Small intestine (tissue), 7 donors: ENCODE results near the gene CC2D2A. TPM values are rescaled to one million over a fixed set of nuclear protein-coding genes. Genes with fewer than 3 reads are reported as not detected.

Source experiments
- DNase-seq, 2 donors: peaks; one replicate each; pipeline versions ENCODE4 v3.0.0 to v3.0.0-alpha.2; 2013
- FAIRE-seq: peaks from 2 replicates; lab custom pipeline; 2012; peaks lifted over from hg19 to GRCh38; lab: Jason Lieb, UNC
- H3K27ac ChIP-seq, 3 donors: one replicate each; pipeline ENCODE4 v1.5.1; 2013; ENCODE audit warnings: low read length in 2 of 3, mild to moderate bottlenecking in 2 of 3, control low read depth in 1 of 3, inconsistent platforms in 1 of 3, low read depth in 1 of 3, moderate library complexity in 1 of 3
- H3K27me3 ChIP-seq, 3 donors: one replicate each; pipeline ENCODE4 v1.6.1; 2013; ENCODE audit warnings: low read length in 3 of 3, inconsistent platforms in 1 of 3; ENCODE audit not compliant: control insufficient read depth in 3 of 3, insufficient read depth in 3 of 3
- H3K36me3 ChIP-seq, 3 donors: one replicate each; pipeline ENCODE4 v1.6.1; 2013; ENCODE audit warnings: low read length in 3 of 3, inconsistent platforms in 1 of 3, low read depth in 1 of 3, mild to moderate bottlenecking in 1 of 3, moderate library complexity in 1 of 3; ENCODE audit not compliant: control insufficient read depth in 3 of 3, insufficient read depth in 2 of 3
- H3K4me1 ChIP-seq, 3 donors: one replicate each; pipeline ENCODE4 v1.6.1; 2013; ENCODE audit warnings: low read length in 2 of 3, inconsistent platforms in 1 of 3, low read depth in 1 of 3, mild to moderate bottlenecking in 1 of 3, moderate library complexity in 1 of 3; ENCODE audit not compliant: control insufficient read depth in 3 of 3, insufficient read depth in 2 of 3
- H3K4me3 ChIP-seq, 3 donors: one replicate each; pipeline ENCODE4 v1.5.1; 2013; ENCODE audit warnings: low read length in 3 of 3, control low read depth in 1 of 3, inconsistent platforms in 1 of 3, low read depth in 1 of 3, mild to moderate bottlenecking in 1 of 3, moderate library complexity in 1 of 3
- H3K9me3 ChIP-seq, 2 donors: one replicate each; pipeline ENCODE4 v1.6.1; 2013; ENCODE audit warnings: low read depth in 1 of 2, low read length in 1 of 2; ENCODE audit not compliant: control insufficient read depth in 2 of 2, insufficient read depth in 1 of 2
- WGBS, 3 donors: extraction: QIAGEN DNeasy Blood & Tissue Kit; methylation state at CpG; one replicate each; pipeline ENCODE4 v1.1.7; 2013; 5-methylcytosine and 5-hydroxymethylcytosine counted together
- polyA plus RNA-seq, 4 donors: library from polyadenylated mRNA; stranded (reverse) in 3 of 4; unstranded in 1 of 4; fragments of 200-250 nt in 3 of 4; fragments of 120-200 nt in 1 of 4; gene quantifications; one replicate each; pipeline versions ENCODE4 v1.2.1 to v1.2.3, GENCODE V29; 2013
- donor health status: healthy with polysubstance abuse.
- donor health status: control.
- donor health status: control.
- donor health status: Bipolar disorder and iron deficiency.
- donor health status: healthy.

Gene CC2D2A
- polyA plus RNA-seq, 4 donors = 1.6 to 13.6 (median 5.5) TPM

- no peak for FAIRE-seq
- Histone ChIP-seq H3K9me3 (no peaks in the 10 kb centered on the region), H3K27me3 (no peaks in the 10 kb centered on the region), H3K4me3 (no peak overlapping the region), H3K27ac (no peak overlapping the region), H3K4me1 (no peaks in the 10 kb centered on the region), H3K36me3 (peaks cover 0 to 12% (median 5%) of the 10 kb centered on the region in 3 donors)
- 57 to 76% (median 73%) methylated on average over 2 of the region's 2 CpGs for WGBS, 3 donors
- peak in 1 of 2 donors; percentile 53 for DNase-seq
These were observed 75.7 kb downstream of the CC2D2A start for GRCh38 chr4:15545371-15545770.

- H3K4me1 ChIP-seq = peaks cover 0 to 3% (median 0%) of the 10 kb centered on the region in 3 donors
- DNase-seq = no peak
- 44 to 56% (median 50%) methylated on average over 3 of the region's 3 CpGs for WGBS, 3 donors
- H3K4me3 ChIP-seq = no peak overlapping the region
- FAIRE-seq = no peak
- H3K27ac ChIP-seq = no peak overlapping the region
- peaks cover 0 to 12% (median 3%) of the 10 kb centered on the region in 3 donors for H3K36me3 ChIP-seq
- no peaks in the 10 kb centered on the region for H3K9me3 ChIP-seq
- no peaks in the 10 kb centered on the region for H3K27me3 ChIP-seq
These were observed 77.7 kb downstream of the CC2D2A start for GRCh38 chr4:15547392-15547791.

- DNase-seq (no peak), FAIRE-seq (no peak)
- H3K9me3 ChIP-seq = no peaks in the 10 kb centered on the region
- no peak overlapping the region for H3K4me3 ChIP-seq
- H3K27me3 ChIP-seq = no peaks in the 10 kb centered on the region
- H3K4me1 ChIP-seq = peaks cover 0 to 3% (median 0%) of the 10 kb centered on the region in 3 donors
- H3K36me3 ChIP-seq = peaks cover 0 to 6% (median 0%) of the 10 kb centered on the region in 3 donors
- no peak overlapping the region for H3K27ac ChIP-seq
- 90 to 97% (median 92%) methylated on average over 3 of the region's 3 CpGs for WGBS, 3 donors
These were observed 80.8 kb downstream of the CC2D2A start for GRCh38 chr4:15550491-15550890.

- peaks cover 0 to 4% (median 3%) of the 10 kb centered on the region in 3 donors for H3K4me1 ChIP-seq
- no peak for FAIRE-seq
These were observed 82.2 kb downstream of the CC2D2A start for GRCh38 chr4:15551740-15552446.

GRCh38 chr4:15552557-15553362 lies 83.1 kb downstream of the CC2D2A start:
- 91 to 95% (median 95%) methylated on average over 6 of the region's 6 CpGs for WGBS, 3 donors

More at GRCh38 chr4:15551740-15552446, 82.2 kb downstream of the CC2D2A start:
- WGBS, 3 donors = 28 to 70% (median 40%) methylated on average over 5 of the region's 5 CpGs
- Histone ChIP-seq H3K27me3 (no peaks in the 10 kb centered on the region), H3K27ac (peak overlapping the region in 1 of 3 donors; percentile 21), H3K4me3 (no peak overlapping the region), H3K36me3 (peaks cover 0 to 7% (median 0%) of the 10 kb centered on the region in 3 donors), H3K9me3 (no peaks in the 10 kb centered on the region)
- peak; percentile 46 to 58 for DNase-seq

GRCh38 chr4:15556511-15557092 lies 86.9 kb downstream of the CC2D2A start:
- Histone ChIP-seq H3K27ac (no peak overlapping the region), H3K9me3 (no peaks in the 10 kb centered on the region), H3K36me3 (peaks cover 0 to 12% (median 0%) of the 10 kb centered on the region in 3 donors), H3K4me3 (no peak overlapping the region), H3K27me3 (no peaks in the 10 kb centered on the region), H3K4me1 (peaks cover 0 to 15% (median 6%) of the 10 kb centered on the region in 3 donors)
- DNase-seq (no peak), FAIRE-seq (no peak)
- 84 to 90% (median 88%) methylated on average over 4 of the region's 4 CpGs for WGBS, 3 donors

More at GRCh38 chr4:15552557-15553362, 83.1 kb downstream of the CC2D2A start:
- Histone ChIP-seq H3K9me3 (no peaks in the 10 kb centered on the region), H3K4me3 (no peak overlapping the region), H3K4me1 (peaks cover 0 to 8% (median 4%) of the 10 kb centered on the region in 3 donors), H3K36me3 (peaks cover 0 to 7% (median 0%) of the 10 kb centered on the region in 3 donors), H3K27me3 (no peaks in the 10 kb centered on the region), H3K27ac (peak overlapping the region in 1 of 3 donors; percentile 21)
- DNase-seq (no peak), FAIRE-seq (no peak)

- WGBS, 3 donors = 21 to 67% (median 25%) methylated on average over 2 of the region's 2 CpGs
- no peaks in the 10 kb centered on the region for H3K9me3 ChIP-seq
- peak; percentile 91 for FAIRE-seq
- peaks cover 2 to 12% (median 6%) of the 10 kb centered on the region in 3 donors for H3K4me1 ChIP-seq
- peak overlapping the region; percentile 3 to 55 (median 47) for H3K27ac ChIP-seq
- H3K36me3 ChIP-seq = peaks cover 0 to 15% (median 0%) of the 10 kb centered on the region in 3 donors
- no peak overlapping the region for H3K4me3 ChIP-seq
- DNase-seq = peak; percentile 58 to 98
- no peaks in the 10 kb centered on the region for H3K27me3 ChIP-seq
These were observed 88.3 kb downstream of the CC2D2A start for GRCh38 chr4:15557786-15558550.
